IMR-90 (cell line): ENCODE results near the gene ARMS2. TPM values are rescaled to one million over a fixed set of nuclear protein-coding genes. Genes with fewer than 3 reads are reported as not detected.

Experiments used
- ATAC-seq: fragments of 200-7000 bp; cut with Tn5 transposase; 2 replicates; pipeline ENCODE4 v1.9.1; 2020; ENCODE audit warnings: low read depth, mild to moderate bottlenecking, moderate library complexity
- BruUV-seq: library from RNA; stranded (reverse); fragments of 400-500 nt; replicated peaks from 2 replicates; lab custom pipeline; 2021; lab: Mats Ljungman, UMichigan
- CTCF ChIA-PET: fragments of 300-600 bp; formaldehyde crosslinking; extraction: SDS; loops from one replicate; lab custom pipeline; 2021; ENCODE audit warnings: antibody characterized with exemption; lab: Yijun Ruan, JAX
- POLR2A ChIA-PET: fragments of 300-600 bp; sonication (Branson Sonifier 250); formaldehyde crosslinking; loops from one replicate; lab custom pipeline; 2022; ENCODE audit warnings: antibody characterized with exemption; ENCODE audit not compliant: unreplicated experiment; lab: Charles Lee
- DNase-seq: peaks from one replicate; pipeline ENCODE4 v3.0.0; 2013
- H2AFZ ChIP-seq: replicated peaks from 2 replicates; pipeline ENCODE3; 2013; ENCODE audit warnings: low read length, mild to moderate bottlenecking; ENCODE audit not compliant: poor library complexity
- H2AK5ac ChIP-seq: 2 replicates; pipeline ENCODE4 v1.6.1; 2013; ENCODE audit warnings: low read depth, low read length, inconsistent platforms
- H2AK9ac ChIP-seq: replicated peaks from 2 replicates; pipeline ENCODE3; 2013; ENCODE audit warnings: mild to moderate bottlenecking, low read depth, low read length, moderate library complexity; ENCODE audit not compliant: poor library complexity
- H2BK120ac ChIP-seq: 2 replicates; pipeline ENCODE4 v1.6.1; 2013; ENCODE audit warnings: low read depth, low read length, inconsistent platforms
- H2BK15ac ChIP-seq: 3 replicates; pipeline ENCODE4 v1.6.1; 2013; ENCODE audit warnings: low read depth, low read length, inconsistent platforms
- H2BK20ac ChIP-seq: 2 replicates; pipeline ENCODE4 v1.6.1; 2013; ENCODE audit warnings: low read depth, mild to moderate bottlenecking, inconsistent platforms, low read length, moderate library complexity
- H2BK5ac ChIP-seq: 2 replicates; pipeline ENCODE4 v1.6.1; 2013; ENCODE audit warnings: mild to moderate bottlenecking, low read depth, low read length, inconsistent platforms; ENCODE audit not compliant: poor library complexity, severe bottlenecking
- H3K14ac ChIP-seq: replicated peaks from 2 replicates; pipeline ENCODE4 v1.6.1; 2013; ENCODE audit warnings: low read depth, low read length, inconsistent platforms
- H3K18ac ChIP-seq: 2 replicates; pipeline ENCODE4 v1.6.1; 2013; ENCODE audit warnings: low read depth, low read length, control low read depth
- H3K23ac ChIP-seq: 2 replicates; pipeline ENCODE4 v1.6.1; 2013; ENCODE audit warnings: low read depth, low read length, inconsistent platforms
- H3K27ac ChIP-seq: 2 replicates; pipeline ENCODE4 v1.5.1; 2013; ENCODE audit warnings: mild to moderate bottlenecking, control low read depth, low read length; ENCODE audit not compliant: insufficient read depth
- H3K27me3 ChIP-seq: 2 replicates; pipeline ENCODE4 v1.6.1; 2013; ENCODE audit warnings: low read length; ENCODE audit not compliant: control insufficient read depth, insufficient read depth
- H3K36me3 ChIP-seq: 2 replicates; pipeline ENCODE4 v1.6.1; 2013; ENCODE audit warnings: low read length, mixed read lengths; ENCODE audit not compliant: control insufficient read depth, insufficient read depth
- H3K4ac ChIP-seq: 2 replicates; pipeline ENCODE4 v1.6.1; 2013; ENCODE audit warnings: low read depth, low read length, inconsistent platforms
- H3K4me1 ChIP-seq: 2 replicates; pipeline ENCODE4 v1.6.1; 2013; ENCODE audit warnings: low read length, mixed read lengths; ENCODE audit not compliant: control insufficient read depth, insufficient read depth
- H3K4me2 ChIP-seq: 2 replicates; pipeline ENCODE4 v1.6.1; 2013; ENCODE audit warnings: low read depth, mild to moderate bottlenecking, control low read depth, low read length, moderate library complexity
- H3K4me3 ChIP-seq: 2 replicates; pipeline ENCODE4 v1.5.1; 2013; ENCODE audit warnings: low read depth, mild to moderate bottlenecking, control low read depth, low read length, moderate library complexity; ENCODE audit not compliant: insufficient read depth
- H3K56ac ChIP-seq: 2 replicates; pipeline ENCODE4 v1.6.1; 2013; ENCODE audit warnings: low read length, inconsistent platforms; ENCODE audit not compliant: insufficient read depth; ENCODE audit errors: extremely low read depth
- H3K79me1 ChIP-seq, 2 experiments: 2 replicates each; pipeline ENCODE4 v1.6.1; 2013; ENCODE audit warnings: low read length in 2 of 2, inconsistent platforms in 1 of 2, low read depth in 1 of 2
- H3K9ac ChIP-seq: 2 replicates; pipeline ENCODE4 v1.6.1; 2013; ENCODE audit warnings: low read depth, low read length, control low read depth
- H3K9me1 ChIP-seq: 2 replicates; pipeline ENCODE4 v1.6.1; 2013; ENCODE audit warnings: low read length, inconsistent platforms; ENCODE audit not compliant: insufficient read depth
- H3K9me3 ChIP-seq: 2 replicates; pipeline ENCODE4 v1.6.1; 2013; ENCODE audit warnings: low read length; ENCODE audit not compliant: control insufficient read depth, insufficient read depth
- H4K20me1 ChIP-seq: 2 replicates; pipeline ENCODE4 v1.6.1; 2013; ENCODE audit warnings: low read length, inconsistent platforms; ENCODE audit not compliant: insufficient read depth
- H4K5ac ChIP-seq: 2 replicates; pipeline ENCODE4 v1.6.1; 2013; ENCODE audit warnings: mild to moderate bottlenecking, low read depth, low read length, control low read depth
- H4K8ac ChIP-seq, 2 experiments: 2 replicates each; pipeline ENCODE4 v1.6.1; 2013; ENCODE audit warnings: low read depth in 2 of 2, low read length in 2 of 2, control low read depth in 1 of 2, inconsistent platforms in 1 of 2
- H4K91ac ChIP-seq: 2 replicates; pipeline ENCODE4 v1.6.1; 2013; ENCODE audit warnings: low read depth, low read length, inconsistent platforms; ENCODE audit not compliant: insufficient read depth
- CTCF ChIP-seq: conservative IDR thresholded peaks from 2 replicates; pipeline ENCODE4 v1.5.1; 2012; ENCODE audit warnings: mild to moderate bottlenecking, low read depth, low read length, improper control_type of control experiment
- MXI1 ChIP-seq: IDR thresholded peaks from 2 replicates; pipeline ENCODE4 v1.6.1; 2012; ENCODE audit warnings: low read depth, mild to moderate bottlenecking, low read length, moderate library complexity, borderline replicate concordance
- NFE2L2 ChIP-seq: fragments of 150-350 bp; IDR thresholded peaks from 2 replicates; pipeline ENCODE4 v1.6.1; 2016; ENCODE audit warnings: low read depth, mild to moderate bottlenecking, low read length
- RFX5 ChIP-seq: IDR thresholded peaks from 2 replicates; pipeline ENCODE4 v1.8.0; 2012; ENCODE audit warnings: low read depth, mild to moderate bottlenecking, low read length, moderate library complexity
- WGBS, 2 experiments: methylation state at CpG; one replicate each; pipeline versions ENCODE4 v1.1.5 to v1.1.7; 2013; ENCODE audit warnings: missing lambda C conversion rate in 2 of 2; ENCODE audit not compliant: insufficient read length in 1 of 2; ENCODE audit errors: extremely low coverage in 2 of 2; 5-methylcytosine and 5-hydroxymethylcytosine counted together
- dilution Hi-C: fragments of 300-500 bp; cut with HindIII; formaldehyde crosslinking; loops from one replicate; pipeline ENCODE4 v1.14.3; 2018; ENCODE audit warnings: low sequenced_read_pairs; ENCODE audit not compliant: unreplicated experiment
- in situ Hi-C: fragments of 300-500 bp; cut with MboI; formaldehyde crosslinking; loops from 3 replicates; pipeline ENCODE4 v1.14.3; 2019; ENCODE audit warnings: low sequenced_read_pairs, inconsistent platforms, mixed read lengths
- intact Hi-C: fragments of 100-400 bp; cut with micrococcal nuclease; formaldehyde crosslinking; loops from 2 replicates; pipeline ENCODE4 v1.10.0; 2022
- polyA plus RNA-seq, 3 experiments: library from polyadenylated mRNA; depleted of rRNA; stranded (reverse); fragments of >200 nt; gene quantifications; 2 replicates each; pipeline ENCODE4 v1.2.3, GENCODE V29; 2012; ENCODE audit warnings: low replicate concordance in 1 of 3
- total RNA-seq: library from RNA; depleted of rRNA; stranded (reverse); fragments of >200 nt; gene quantifications from 2 replicates; pipeline ENCODE4 v1.2.3, GENCODE V29; 2012

The ARMS2 gene
- total and polyA plus RNA-seq, 2 of the 4 experiments (the other 2 are of a cell fraction), result not detected

GRCh38 chr10:122445469-122445868 lies 9.0 kb upstream of the ARMS2 start:
- H3K23ac ChIP-seq, result no peak overlapping the region
- peaks cover 2% of the 10 kb centered on the region for H3K4me1 ChIP-seq
- H3K27ac ChIP-seq, result no peak overlapping the region
- no peaks in the 10 kb centered on the region for H3K36me3 ChIP-seq
- no peaks in the 10 kb centered on the region; the same call in none of the 2 replicates for H3K27me3 ChIP-seq
- no peak overlapping the region for H2AK9ac ChIP-seq
- H2AFZ ChIP-seq, result no peak overlapping the region
- H3K4me3 ChIP-seq, result no peak overlapping the region
- no TSS peak for BruUV-seq
- TF ChIP-seq NFE2L2, result no peak
- no peak for TF ChIP-seq CTCF
- no peak for TF ChIP-seq MXI1
- TF ChIP-seq RFX5, result no peak
- no peak overlapping the region for H2BK20ac ChIP-seq
- no peak overlapping the region for H3K9ac ChIP-seq
- dilution Hi-C loops (no loop called here), intact Hi-C loops (no loop called here), in situ Hi-C loops (no loop called here)
- no peak overlapping the region for H3K14ac ChIP-seq
- H3K4me2 ChIP-seq, result no peak overlapping the region
- no peak overlapping the region; the same call in 1 of the 2 replicates for H4K5ac ChIP-seq
- H3K9me3 ChIP-seq, result peaks cover 3% of the 10 kb centered on the region
- WGBS, 2 experiments, result no CpG with 5 or more reads among the region's 1 CpG
- no peak overlapping the region for H3K56ac ChIP-seq
- no peak overlapping the region for H2AK5ac ChIP-seq
- ChIA-PET POLR2A (no interaction called here), CTCF (no interaction called here)
- H4K20me1 ChIP-seq, result no peaks in the 10 kb centered on the region
- H3K9me1 ChIP-seq, result no peaks in the 10 kb centered on the region
- H3K79me1 ChIP-seq, result no peaks in the 10 kb centered on the region
- DNase-seq (peak; percentile 26), ATAC-seq (peak; percentile 62)
- H2BK120ac ChIP-seq, result no peak overlapping the region
- H4K8ac ChIP-seq, result no peak overlapping the region
- no peak overlapping the region for H2BK15ac ChIP-seq
- no peak overlapping the region for H2BK5ac ChIP-seq
- H3K4ac ChIP-seq, result no peak overlapping the region
- H4K91ac ChIP-seq, result no peak overlapping the region
- no peak overlapping the region for H3K18ac ChIP-seq
